Measurements from ENCODE around the gene SSB.
"Not testable (repeated sequence)": the region's sequence is repeated elsewhere in the genome, so short reads cannot be mapped to it uniquely, and the experiment has no call there.

- not testable (repeated sequence) for TF ChIP-seq FOXP1 (IDR thresholded peaks at IDR 0.05); FOXP1 (CRISPR knock-in tag; IDR thresholded peaks at IDR 0.05); DNMT3B (CRISPR knock-in tag; conservative IDR thresholded peaks at IDR 0.05); SMC3 (IDR thresholded peaks at IDR 0.05; ENCODE audit: low read length); GABPB1 (CRISPR knock-in tag; IDR thresholded peaks at IDR 0.05); JUN (CRISPR knock-in tag; IDR thresholded peaks at IDR 0.05); REST (IDR thresholded peaks at IDR 0.05; ENCODE audit: borderline replicate concordance in 1 of 2, low read depth in 1 of 2, low read length in 2 of 2); CTCF (CRISPR knock-in tag; IDR thresholded peaks at IDR 0.05); ZFP36L1 (CRISPR knock-in tag; IDR thresholded peaks at IDR 0.05); MAFK (conservative IDR thresholded peaks at IDR 0.05 in 1 of 2, IDR thresholded peaks at IDR 0.05 in 1 of 2; ENCODE audit: low read length in 2 of 2)
Observed at GRCh38 chr2:169817369-169817768, 18.7 kb downstream of the SSB start.

Measured in HepG2 (cell line).